GM18870 (cell line): Measurements from ENCODE around the gene KLK8.

Experiments
- ATAC-seq: cut with Tn5 transposase; IDR thresholded peaks from one replicate; pipeline ENCODE4 v1.9.1; 2021; ENCODE audit warnings: moderate library complexity; ENCODE audit not compliant: unreplicated experiment

The KLK8 gene, protein sequence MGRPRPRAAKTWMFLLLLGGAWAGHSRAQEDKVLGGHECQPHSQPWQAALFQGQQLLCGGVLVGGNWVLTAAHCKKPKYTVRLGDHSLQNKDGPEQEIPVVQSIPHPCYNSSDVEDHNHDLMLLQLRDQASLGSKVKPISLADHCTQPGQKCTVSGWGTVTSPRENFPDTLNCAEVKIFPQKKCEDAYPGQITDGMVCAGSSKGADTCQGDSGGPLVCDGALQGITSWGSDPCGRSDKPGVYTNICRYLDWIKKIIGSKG

DNA sequence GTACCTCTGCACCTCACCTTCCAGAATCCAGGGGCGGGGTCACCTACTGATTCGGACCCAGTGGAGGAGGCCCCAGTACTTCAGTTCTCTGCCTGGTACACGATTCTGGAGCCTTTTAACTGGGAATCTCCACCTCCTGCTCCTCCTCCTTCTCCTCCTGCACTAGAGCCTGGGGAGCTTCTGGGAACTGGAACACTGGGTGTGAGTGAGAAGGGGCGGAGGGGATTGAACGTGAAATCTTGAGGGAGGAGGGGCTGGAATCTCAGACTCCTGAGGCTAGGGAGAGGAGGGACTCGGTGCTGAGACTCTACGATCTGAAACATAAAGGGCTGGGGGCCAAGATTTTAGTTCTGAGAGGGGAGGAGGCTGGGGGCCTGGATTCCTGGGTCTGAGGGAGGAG is at the start of gene KLK8:
TSS of gene KLK8 (minus strand) at position 90 of the 400 bp plus-strand sequence. CDS start 437 bp downstream, outside the sequence.
- ATAC-seq: no peak

- no peak for ATAC-seq
These were observed 45.6 kb upstream of the KLK8 start for GRCh38 chr19:51047031-51047335.

DNA sequence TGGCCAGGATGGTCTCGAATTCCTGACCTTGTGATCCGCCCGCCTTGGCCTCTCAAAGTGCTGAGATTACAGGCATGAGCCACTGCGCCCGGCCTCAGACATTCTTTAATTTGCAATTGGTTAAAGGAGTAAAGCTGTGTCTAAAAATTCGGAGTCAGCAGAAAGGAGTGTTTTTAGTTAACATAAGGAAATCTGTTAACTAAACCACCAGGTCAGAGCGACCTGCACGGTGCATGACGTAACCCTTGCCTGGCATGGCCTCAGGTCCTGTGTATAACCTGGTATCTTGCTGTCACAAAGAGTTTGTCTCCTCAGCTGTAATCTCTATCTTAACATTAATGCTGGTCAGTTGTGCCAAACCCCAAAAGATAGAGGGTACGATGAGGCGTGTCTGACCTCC is 42.9 kb upstream of the KLK8 start:
- no peak for ATAC-seq

- ATAC-seq: no peak
These were observed 42.1 kb upstream of the KLK8 start for GRCh38 chr19:51043497-51043896.

- no peak for ATAC-seq
These were observed 38.7 kb upstream of the KLK8 start for GRCh38 chr19:51040151-51040550.

DNA sequence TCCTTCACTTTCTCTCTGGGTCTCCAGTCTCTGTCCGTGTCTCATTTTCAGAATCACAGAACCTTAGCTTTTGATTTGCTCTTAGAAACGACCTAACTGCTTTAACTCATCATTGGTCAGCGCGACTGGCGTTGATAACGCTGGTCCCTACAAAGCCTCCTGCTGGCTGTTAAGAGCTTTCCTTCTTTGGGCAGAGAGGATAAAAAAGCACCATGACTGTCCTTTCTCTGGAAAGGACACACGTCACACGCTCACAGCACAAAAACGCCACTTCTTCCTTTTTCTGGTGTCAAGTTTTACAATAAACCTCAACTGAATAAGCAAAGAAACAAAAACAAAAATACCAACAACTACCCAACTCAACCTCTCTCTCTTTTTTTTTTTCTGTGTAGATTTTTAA is 35.1 kb upstream of the KLK8 start:
- no peak for ATAC-seq

- no peak for ATAC-seq
These were observed 33.3 kb upstream of the KLK8 start, which contains the start of gene KLK12 for GRCh38 chr19:51034704-51035103. Gene KLK12, minus strand, starts transcription at chr19:51035002. Its CDS starts 381 bp downstream, at chr19:51034621.

DNA sequence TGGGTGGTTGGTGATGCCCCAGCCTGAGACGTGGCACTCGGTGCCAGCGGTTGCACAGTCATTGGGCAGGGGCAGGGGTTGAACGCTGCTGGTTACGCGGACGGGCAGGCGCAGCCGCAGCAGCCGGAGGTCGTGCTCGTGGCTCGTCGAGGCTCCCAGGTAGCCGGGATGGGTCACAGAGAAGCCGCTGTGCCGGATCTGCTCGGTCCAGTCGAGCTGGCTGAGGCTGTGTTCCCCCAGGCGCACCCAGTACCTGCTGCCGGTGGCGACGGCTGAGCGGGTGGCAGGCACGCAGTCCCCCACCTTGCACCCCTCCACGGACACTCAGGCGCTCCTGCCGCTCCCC is 30.4 kb upstream of the KLK8 start:
- no peak for ATAC-seq

DNA sequence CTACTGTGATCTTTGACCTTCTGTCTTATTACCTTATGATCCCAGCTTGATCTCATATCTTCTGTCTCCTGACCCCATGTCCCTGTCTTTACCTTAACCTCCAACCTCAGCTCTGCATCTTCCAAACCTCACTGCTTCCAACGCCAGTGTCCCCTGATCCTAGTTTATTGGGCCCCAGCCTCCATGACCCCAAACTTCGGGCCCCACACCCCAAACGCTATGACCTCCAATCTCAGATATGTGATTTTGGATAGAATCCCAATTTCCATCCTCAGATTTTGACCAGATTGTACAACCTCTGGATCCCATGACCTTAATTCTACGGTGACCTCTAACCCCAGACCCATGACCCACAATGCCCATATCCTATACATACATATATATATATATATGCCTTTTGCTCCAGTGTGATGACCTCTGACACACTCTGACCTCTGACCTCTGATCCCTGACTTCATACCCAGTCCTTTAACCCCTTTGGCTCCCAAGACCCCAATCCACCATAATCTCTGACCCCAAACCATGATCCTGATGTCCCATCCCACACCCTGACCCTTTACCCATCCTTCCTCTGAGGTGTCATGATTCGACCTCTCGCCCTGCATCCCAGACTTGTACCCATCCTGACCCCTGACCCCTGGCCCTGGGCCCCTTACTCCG is 29.9 kb upstream of the KLK8 start:
- ATAC-seq: no peak

GRCh38 chr19:51030631-51031030 is 29.2 kb upstream of the KLK8 start:
- ATAC-seq: no peak

DNA sequence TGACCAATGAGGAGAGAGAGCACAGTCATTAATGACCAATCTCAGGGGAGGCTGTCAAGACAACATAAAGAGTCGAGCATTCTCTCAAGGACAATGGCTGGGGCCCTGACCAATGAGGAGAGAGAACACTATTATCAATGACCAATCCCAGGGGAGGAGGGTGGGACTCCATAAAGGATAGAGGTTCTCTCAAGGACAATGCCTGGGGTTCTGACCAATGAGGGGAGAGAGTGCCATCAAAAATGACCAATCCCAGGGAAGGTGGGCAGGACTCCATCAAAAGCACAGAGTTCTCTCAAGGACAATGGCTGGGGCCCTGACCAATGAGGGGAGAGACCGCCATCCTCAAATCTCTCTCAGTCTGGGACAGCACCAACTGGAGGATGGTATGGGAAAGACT is 28.3 kb upstream of the KLK8 start:
- no peak for ATAC-seq

- ATAC-seq: no peak
These were observed 26.5 kb upstream of the KLK8 start for GRCh38 chr19:51027873-51028272.

- ATAC-seq: no peak
These were observed 25.9 kb upstream of the KLK8 start for GRCh38 chr19:51027126-51027806.

DNA sequence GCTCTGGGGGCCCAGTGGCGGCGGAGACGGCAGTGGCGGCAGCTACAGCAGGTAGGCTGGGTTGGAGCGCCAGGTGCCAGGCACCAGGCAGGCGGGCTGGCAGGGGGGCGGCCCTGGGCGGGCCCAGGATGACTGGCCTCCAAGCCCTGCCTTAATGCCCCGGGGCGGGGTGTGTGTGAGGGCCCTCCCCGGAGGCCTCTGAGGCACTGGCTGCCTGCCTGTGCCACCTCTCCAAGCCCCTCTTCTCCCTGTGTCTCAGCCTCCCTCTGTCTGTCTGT is 25.1 kb upstream of the KLK8 start, which contains the start of gene KLK11:
TSS of gene KLK11 (minus strand) at position 63 of the 278 bp plus-strand sequence. CDS start 985 bp downstream, outside the sequence.
- no peak for ATAC-seq

- ATAC-seq: no peak
These were observed 24.6 kb upstream of the KLK8 start for GRCh38 chr19:51025809-51026553.

- ATAC-seq: no peak
These were observed 24.0 kb upstream of the KLK8 start for GRCh38 chr19:51025401-51025800.

GRCh38 chr19:51024924-51025323 is 23.5 kb upstream of the KLK8 start:
- no peak for ATAC-seq

DNA sequence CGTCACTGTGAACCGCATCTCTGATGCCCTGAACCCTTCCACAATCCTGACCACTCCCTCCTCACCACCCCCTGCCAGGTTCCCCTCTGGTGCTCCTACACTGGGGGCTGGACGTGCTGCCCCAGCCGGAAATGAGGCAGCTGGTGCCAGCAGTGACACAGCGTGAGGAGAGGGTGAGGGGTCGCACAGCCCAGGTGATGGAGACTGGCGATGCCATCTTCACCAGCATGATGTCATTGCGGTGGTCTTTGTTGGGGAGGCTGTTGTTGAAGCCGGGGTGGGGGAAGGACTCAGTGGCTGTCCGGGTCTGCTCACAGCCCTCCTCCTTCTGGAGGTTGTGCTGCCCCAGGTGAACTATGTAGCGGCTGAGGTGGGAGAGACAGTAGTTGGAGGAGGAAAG is 22.5 kb upstream of the KLK8 start:
- ATAC-seq: no peak

- ATAC-seq: no peak
These were observed 21.1 kb upstream of the KLK8 start for GRCh38 chr19:51022526-51022925.

- ATAC-seq: no peak
These were observed 19.7 kb upstream of the KLK8 start for GRCh38 chr19:51020988-51021651.

DNA sequence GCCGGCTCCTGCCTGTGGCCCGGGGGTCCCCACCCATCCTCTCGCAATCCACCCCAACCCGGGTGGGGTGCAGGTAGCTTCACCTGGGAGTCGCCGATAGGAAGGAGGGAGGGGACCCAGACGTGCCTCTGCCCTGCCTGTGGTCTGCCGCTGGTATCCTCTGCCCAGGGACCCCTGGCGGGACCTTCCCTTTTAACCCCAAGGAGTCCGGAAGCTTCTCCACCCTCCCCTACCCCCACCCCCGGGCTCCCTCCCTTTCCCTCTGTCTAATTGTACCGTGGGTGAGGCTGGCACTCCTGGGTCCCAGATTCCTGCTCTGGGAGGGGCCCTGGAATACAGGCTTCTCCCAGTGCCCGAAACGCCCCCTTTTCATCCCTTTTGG is 18.1 kb upstream of the KLK8 start, which contains the start of gene KLK10:
TSS of gene KLK10 (minus strand) at position 166 of the 382 bp plus-strand sequence. CDS start 579 bp downstream, outside the sequence.
- no peak for ATAC-seq
